ENCODE measurements around the gene TMEM19.

GRCh38 chr12:71665090-71665463, 20.8 kb upstream of the TMEM19 start:
- TF ChIP-seq CTCF (IDR thresholded peaks at IDR 0.05) = no peak
- no peak for TF ChIP-seq EP300 (IDR thresholded peaks at IDR 0.05; ENCODE audit: borderline replicate concordance in 1 of 2, low read depth in 1 of 2, low read length in 1 of 2)
- TF ChIP-seq REST (IDR thresholded peaks at IDR 0.05; ENCODE audit: low read depth, low read length) = no peak
- no peak for TF ChIP-seq POLR2AphosphoS5 (IDR thresholded peaks at IDR 0.05; ENCODE audit: low read depth, low read length)
- peak; percentile 90 for TF ChIP-seq MXI1 (IDR thresholded peaks at IDR 0.05; ENCODE audit: low read depth, low read length)
- TF ChIP-seq RAD21 (IDR thresholded peaks at IDR 0.05; ENCODE audit: low read length) = no peak

All from SK-N-SH (cell line).